Parathyroid adenoma (tissue), 2 donors: ENCODE results near the gene TMC2.

Source experiments
- H2AFZ ChIP-seq: fragments of 300-600 bp; sonication (generic); one replicate; pipeline ENCODE4 v1.7.0; 2017; ENCODE audit warnings: antibody characterized with exemption, mild to moderate bottlenecking
- H3K27ac ChIP-seq: fragments of 300-600 bp; sonication (generic); one replicate; pipeline ENCODE4 v1.7.0; 2017
- H3K27me3 ChIP-seq: fragments of 300-600 bp; sonication (generic); one replicate; pipeline ENCODE4 v1.7.0; 2017; ENCODE audit warnings: low read length; ENCODE audit not compliant: control insufficient read depth, insufficient read depth
- H3K36me3 ChIP-seq: fragments of 300-600 bp; sonication (generic); one replicate; pipeline ENCODE4 v1.7.0; 2017; ENCODE audit warnings: low read length; ENCODE audit not compliant: control insufficient read depth, insufficient read depth
- H3K4me1 ChIP-seq: fragments of 300-600 bp; sonication (generic); one replicate; pipeline ENCODE4 v1.7.0; 2017; ENCODE audit warnings: control low read depth
- H3K4me2 ChIP-seq: fragments of 300-600 bp; sonication (generic); one replicate; pipeline ENCODE4 v1.7.0; 2017; ENCODE audit warnings: low read length
- H3K4me3 ChIP-seq: fragments of 300-600 bp; sonication (generic); one replicate; pipeline ENCODE4 v1.7.0; 2017; ENCODE audit warnings: low read depth, low read length
- H3K79me2 ChIP-seq: fragments of 300-600 bp; sonication (generic); one replicate; pipeline ENCODE4 v1.7.0; 2017; ENCODE audit warnings: control low read depth
- H3K9ac ChIP-seq: fragments of 300-600 bp; sonication (generic); one replicate; pipeline ENCODE4 v1.7.0; 2017; ENCODE audit warnings: mild to moderate bottlenecking
- H3K9me3 ChIP-seq: fragments of 300-600 bp; sonication (generic); one replicate; pipeline ENCODE4 v1.7.0; 2017; ENCODE audit warnings: low read length; ENCODE audit not compliant: control insufficient read depth
- CTCF ChIP-seq: fragments of 300-600 bp; sonication (generic); IDR thresholded peaks from one replicate; pipeline ENCODE4 v1.7.0; 2017; ENCODE audit warnings: antibody characterized with exemption, mild to moderate bottlenecking
- donor health status: primary hyperparathyroidism.

TMC2 gene

GRCh38 chr20:2652724-2653555 lies 116.6 kb downstream of the TMC2 start:
- Histone ChIP-seq H2AFZ (peak overlapping the region; percentile 99), H3K27me3 (no peaks in the 10 kb centered on the region), H3K9me3 (no peaks in the 10 kb centered on the region), H3K9ac (peak overlapping the region; percentile 50), H3K79me2 (peaks cover 8% of the 10 kb centered on the region), H3K4me2 (peak overlapping the region; percentile 97), H3K4me1 (peaks cover 5% of the 10 kb centered on the region), H3K27ac (peak overlapping the region; percentile 83), H3K4me3 (peak overlapping the region; percentile 87), H3K36me3 (no peaks in the 10 kb centered on the region)
- TF ChIP-seq CTCF: no peak

- no peak for TF ChIP-seq CTCF
- H3K27ac ChIP-seq: no peak overlapping the region
- H3K36me3 ChIP-seq: no peaks in the 10 kb centered on the region
- peaks cover 8% of the 10 kb centered on the region for H3K79me2 ChIP-seq
- no peak overlapping the region for H2AFZ ChIP-seq
- H3K9me3 ChIP-seq: no peaks in the 10 kb centered on the region
- no peaks in the 10 kb centered on the region for H3K27me3 ChIP-seq
- peak overlapping the region; percentile 87 for H3K4me3 ChIP-seq
- H3K4me2 ChIP-seq: peak overlapping the region; percentile 97
- H3K4me1 ChIP-seq: peaks cover 5% of the 10 kb centered on the region
- no peak overlapping the region for H3K9ac ChIP-seq
Observed at GRCh38 chr20:2653556-2654383, 117.4 kb downstream of the TMC2 start.

GRCh38 chr20:2654384-2654822 lies 118.0 kb downstream of the TMC2 start:
- no peak overlapping the region for H2AFZ ChIP-seq
- H3K27me3 ChIP-seq: no peaks in the 10 kb centered on the region
- H3K27ac ChIP-seq: no peak overlapping the region
- no peaks in the 10 kb centered on the region for H3K9me3 ChIP-seq
- no peaks in the 10 kb centered on the region for H3K36me3 ChIP-seq
- H3K4me1 ChIP-seq: peaks cover 5% of the 10 kb centered on the region
- no peak overlapping the region for H3K4me2 ChIP-seq
- H3K9ac ChIP-seq: no peak overlapping the region
- TF ChIP-seq CTCF: no peak
- peaks cover 8% of the 10 kb centered on the region for H3K79me2 ChIP-seq
- H3K4me3 ChIP-seq: no peak overlapping the region

- Histone ChIP-seq H3K9me3 (no peaks in the 10 kb centered on the region), H3K4me3 (no peak overlapping the region), H3K27ac (no peak overlapping the region), H3K79me2 (peaks cover 8% of the 10 kb centered on the region), H2AFZ (no peak overlapping the region), H3K27me3 (no peaks in the 10 kb centered on the region), H3K4me2 (no peak overlapping the region), H3K4me1 (peaks cover 5% of the 10 kb centered on the region), H3K9ac (no peak overlapping the region), H3K36me3 (no peaks in the 10 kb centered on the region)
- TF ChIP-seq CTCF: no peak
Observed at GRCh38 chr20:2654831-2655230, 118.5 kb downstream of the TMC2 start.
